NT2/D1 (cell line): ENCODE results near the gene EPS8L3.

Source experiments
- SUZ12 ChIP-seq: IDR thresholded peaks from 2 replicates; pipeline ENCODE4 v1.6.1; 2011; ENCODE audit not compliant: insufficient read length, insufficient read depth; ENCODE audit errors: extremely low read depth
- YY1 ChIP-seq: IDR thresholded peaks from 2 replicates; pipeline ENCODE4 v1.6.1; 2011; ENCODE audit not compliant: insufficient read length, insufficient read depth
- ZNF274 ChIP-seq: IDR thresholded peaks from 2 replicates; pipeline ENCODE4 v1.6.1; 2011; ENCODE audit warnings: mild to moderate bottlenecking, low read depth, low read length

DNA sequence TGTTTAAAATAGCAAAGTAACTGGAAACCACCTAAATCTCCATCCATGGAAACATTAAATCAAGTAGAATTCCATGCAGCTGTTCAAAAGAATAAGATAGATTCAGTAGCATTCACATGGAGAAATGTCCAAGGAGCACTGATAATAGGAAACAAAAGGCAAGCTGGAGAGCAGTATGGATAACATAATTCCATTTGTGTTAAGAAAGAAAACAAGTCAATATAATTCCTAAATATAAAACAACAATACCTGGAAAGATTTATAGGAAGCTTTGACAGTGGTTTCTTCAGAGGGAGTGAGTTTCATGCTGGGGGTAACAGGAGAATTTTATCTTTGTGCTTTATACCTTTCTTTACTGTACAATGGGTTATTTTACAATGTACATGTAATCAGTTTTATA, 36.6 kb upstream of the EPS8L3 start:
- no peak for TF ChIP-seq ZNF274
- TF ChIP-seq YY1, result no peak
- TF ChIP-seq SUZ12, result no peak
